Measurements from ENCODE around the gene STX18. TPM values are rescaled to one million over a fixed set of nuclear protein-coding genes. Genes with fewer than 3 reads are reported as not detected.
"Not testable (repeated sequence)": the region's sequence is repeated elsewhere in the genome, so short reads cannot be mapped to it uniquely, and the experiment has no call there.

Gene STX18
- total RNA-seq, 4 donors from 2014 or later: 19.2 to 27.4 (median 20.7) TPM

GRCh38 chr4:4521136-4521535 is 20.7 kb downstream of the STX18 start:
- no peak overlapping the region for H3K27ac ChIP-seq
- peaks cover 0 to 8% of the 10 kb centered on the region in 2 donors for H3K4me1 ChIP-seq
- no peaks in the 10 kb centered on the region for H3K36me3 ChIP-seq
- intact Hi-C loops (cut with DNase I; ENCODE audit: low total_unique reads): no loop called here
- ATAC-seq (no peak), DNase-seq (no peak)
- in situ Hi-C loops (cut with MboI; ENCODE audit: low sequenced_read_pairs in 4 of 4): no loop called here
- TF ChIP-seq CTCF (IDR thresholded peaks at IDR 0.05 in 4 of 5, conservative IDR thresholded peaks at IDR 0.05 in 1 of 5) (no peak), POLR2A (IDR thresholded peaks at IDR 0.05) (no peak)
- no peak overlapping the region for H3K4me3 ChIP-seq
- no peaks in the 10 kb centered on the region for H3K9me3 ChIP-seq
- no peaks in the 10 kb centered on the region for H3K27me3 ChIP-seq

GRCh38 chr4:4519297-4519894 is 22.5 kb downstream of the STX18 start:
- no peak overlapping the region for H3K27ac ChIP-seq
- no peaks in the 10 kb centered on the region for H3K9me3 ChIP-seq
- TF ChIP-seq POLR2A (IDR thresholded peaks at IDR 0.05): no peak
- no peak for TF ChIP-seq CTCF (IDR thresholded peaks at IDR 0.05 in 4 of 5, conservative IDR thresholded peaks at IDR 0.05 in 1 of 5)
- H3K4me1 ChIP-seq: peaks cover 0 to 3% of the 10 kb centered on the region in 2 donors
- intact Hi-C loops (cut with DNase I; ENCODE audit: low total_unique reads): no loop called here
- no peaks in the 10 kb centered on the region for H3K27me3 ChIP-seq
- no peaks in the 10 kb centered on the region for H3K36me3 ChIP-seq
- ATAC-seq (no peak), DNase-seq (no peak)
- H3K4me3 ChIP-seq: no peak overlapping the region
- in situ Hi-C loops (cut with MboI; ENCODE audit: low sequenced_read_pairs in 4 of 4): no loop called here

GRCh38 chr4:4518747-4519146 is 23.1 kb downstream of the STX18 start:
- Histone ChIP-seq H3K27ac (no peak overlapping the region), H3K4me3 (no peak overlapping the region), H3K9me3 (no peaks in the 10 kb centered on the region), H3K4me1 (peaks cover 0 to 5% of the 10 kb centered on the region in 2 donors), H3K36me3 (no peaks in the 10 kb centered on the region), H3K27me3 (no peaks in the 10 kb centered on the region)
- TF ChIP-seq CTCF (IDR thresholded peaks at IDR 0.05 in 4 of 5, conservative IDR thresholded peaks at IDR 0.05 in 1 of 5): no peak
- no peak for TF ChIP-seq POLR2A (IDR thresholded peaks at IDR 0.05)
- intact Hi-C loops (cut with DNase I; ENCODE audit: low total_unique reads): no loop called here
- in situ Hi-C loops (cut with MboI; ENCODE audit: low sequenced_read_pairs in 4 of 4): no loop called here
- DNase-seq (no peak), ATAC-seq (no peak)

- no peak overlapping the region for H3K27ac ChIP-seq
- intact Hi-C loops (cut with DNase I; ENCODE audit: low total_unique reads) (no loop called here), in situ Hi-C loops (cut with MboI; ENCODE audit: low sequenced_read_pairs in 4 of 4) (no loop called here)
- H3K4me3 ChIP-seq: no peak overlapping the region
- no peak for TF ChIP-seq CTCF (IDR thresholded peaks at IDR 0.05 in 4 of 5, conservative IDR thresholded peaks at IDR 0.05 in 1 of 5)
- TF ChIP-seq POLR2A (IDR thresholded peaks at IDR 0.05): no peak
- H3K36me3 ChIP-seq: no peaks in the 10 kb centered on the region
- H3K9me3 ChIP-seq: no peaks in the 10 kb centered on the region
- DNase-seq: no peak
- ATAC-seq: no peak
- H3K27me3 ChIP-seq: no peaks in the 10 kb centered on the region
- H3K4me1 ChIP-seq: peaks cover 0 to 5% of the 10 kb centered on the region in 2 donors
These were observed 27.1 kb downstream of the STX18 start for GRCh38 chr4:4514786-4515185.

GRCh38 chr4:4512282-4512681 is 29.6 kb downstream of the STX18 start:
- H3K27me3 ChIP-seq: no peaks in the 10 kb centered on the region
- H3K36me3 ChIP-seq: no peaks in the 10 kb centered on the region
- TF ChIP-seq CTCF (IDR thresholded peaks at IDR 0.05 in 4 of 5, conservative IDR thresholded peaks at IDR 0.05 in 1 of 5) (no peak), POLR2A (IDR thresholded peaks at IDR 0.05) (no peak)
- H3K4me1 ChIP-seq: peaks cover 0 to 5% of the 10 kb centered on the region in 2 donors
- H3K27ac ChIP-seq: no peak overlapping the region
- ATAC-seq: no peak
- no peaks in the 10 kb centered on the region for H3K9me3 ChIP-seq
- no peak for DNase-seq
- in situ Hi-C loops (cut with MboI; ENCODE audit: low sequenced_read_pairs in 4 of 4): no loop called here
- intact Hi-C loops (cut with DNase I; ENCODE audit: low total_unique reads): no loop called here
- H3K4me3 ChIP-seq: no peak overlapping the region

GRCh38 chr4:4510641-4511040 is 31.2 kb downstream of the STX18 start:
- H3K4me1 ChIP-seq; DNase-seq; intact Hi-C loops (cut with DNase I; ENCODE audit: low total_unique reads); H3K9me3 ChIP-seq; ATAC-seq; in situ Hi-C loops (cut with MboI; ENCODE audit: low sequenced_read_pairs in 4 of 4); H3K27ac ChIP-seq; H3K27me3 ChIP-seq; H3K36me3 ChIP-seq; H3K4me3 ChIP-seq: not testable (repeated sequence)
